NCI-H226 (cell line): ENCODE measurements around the gene LSS.
"Not testable (repeated sequence)": the region's sequence is repeated elsewhere in the genome, so short reads cannot be mapped to it uniquely, and the experiment has no call there.

ENCODE experiments used
- DNase-seq: peaks from one replicate; pipeline ENCODE4 v3.0.0-alpha.2; 2015

The LSS gene

GRCh38 chr21:46151261-46151988 is 77.1 kb downstream of the LSS start:
- DNase-seq, result no peak

- no peak for DNase-seq
These were observed 78.0 kb downstream of the LSS start for GRCh38 chr21:46150491-46151121.

DNA sequence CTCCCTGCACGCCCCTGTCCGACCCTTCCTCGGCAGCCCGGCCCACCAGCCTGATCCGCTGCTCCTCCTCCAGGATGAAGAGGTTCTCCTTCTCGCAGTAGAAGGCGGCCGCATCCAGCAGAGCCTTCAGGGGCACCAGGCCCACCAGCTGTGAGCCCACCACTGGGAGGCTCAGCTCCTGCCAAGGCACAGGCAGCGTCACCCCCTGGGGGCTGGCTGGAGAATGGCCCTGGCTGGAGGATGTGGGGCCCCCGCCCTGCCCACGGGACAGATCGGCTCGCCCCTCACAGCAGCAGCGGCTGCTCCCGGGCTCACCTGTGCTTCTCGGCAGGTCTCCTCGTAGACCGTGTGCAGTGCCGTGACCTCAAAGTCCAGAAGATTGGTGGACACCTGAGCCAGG is 78.5 kb downstream of the LSS start:
- DNase-seq, result no peak

DNA sequence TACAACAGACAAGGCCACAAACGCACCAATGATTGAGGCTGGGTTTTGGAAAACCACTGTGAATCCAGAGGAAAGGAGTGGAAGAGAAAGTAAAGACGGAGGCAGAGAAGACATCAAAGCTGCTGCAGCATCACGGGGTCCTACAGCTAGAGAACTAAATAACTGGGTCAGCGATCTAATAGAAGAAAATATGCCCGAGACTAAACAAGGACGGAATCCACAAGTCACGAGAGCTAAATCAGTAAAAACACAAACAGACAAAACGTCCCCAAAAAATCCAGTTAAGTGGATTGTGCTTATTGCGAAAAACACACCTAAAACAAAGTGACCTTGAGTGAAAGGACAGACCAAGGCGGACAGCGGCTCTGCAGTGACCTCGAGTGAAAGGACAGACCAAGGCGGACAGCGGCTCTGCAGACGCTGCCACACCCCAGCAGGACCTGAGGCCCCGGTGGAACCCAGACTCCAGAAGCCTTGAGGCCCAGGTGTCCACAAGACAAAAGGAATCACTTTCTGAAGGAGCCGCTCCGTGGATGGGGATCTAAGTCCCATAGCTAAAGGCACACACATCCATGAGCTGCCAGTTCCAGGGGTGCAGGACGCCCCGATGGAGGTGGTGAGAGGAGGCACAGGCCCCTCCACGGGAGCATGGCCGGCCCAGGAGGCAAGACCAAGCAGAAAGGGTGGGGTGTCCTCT is 79.2 kb downstream of the LSS start:
- DNase-seq, result no peak

GRCh38 chr21:46148106-46148505 is 80.5 kb downstream of the LSS start:
- DNase-seq, result no peak

- peak; percentile 34 for DNase-seq
These were observed 81.1 kb downstream of the LSS start for GRCh38 chr21:46147429-46147828.

DNA sequence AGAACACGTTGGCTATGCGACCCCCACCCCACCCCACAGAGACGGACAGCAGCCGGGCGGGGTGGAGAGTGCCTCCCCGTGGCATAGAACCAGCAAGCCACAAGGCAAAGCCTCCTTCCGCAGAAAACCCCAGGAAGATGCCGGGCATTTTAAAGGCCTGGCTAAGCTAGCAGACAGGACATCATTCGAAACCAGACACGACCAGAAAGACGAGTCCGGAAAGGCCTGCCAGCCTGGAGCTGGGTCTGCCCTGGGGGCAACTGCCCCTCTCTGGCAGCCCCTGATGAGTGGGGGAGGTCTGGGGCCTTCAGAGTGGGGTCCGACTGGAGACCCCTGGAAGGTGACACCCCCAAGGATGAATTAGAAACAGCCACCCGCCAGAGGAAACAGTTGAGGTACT is 81.7 kb downstream of the LSS start:
- no peak for DNase-seq

DNA sequence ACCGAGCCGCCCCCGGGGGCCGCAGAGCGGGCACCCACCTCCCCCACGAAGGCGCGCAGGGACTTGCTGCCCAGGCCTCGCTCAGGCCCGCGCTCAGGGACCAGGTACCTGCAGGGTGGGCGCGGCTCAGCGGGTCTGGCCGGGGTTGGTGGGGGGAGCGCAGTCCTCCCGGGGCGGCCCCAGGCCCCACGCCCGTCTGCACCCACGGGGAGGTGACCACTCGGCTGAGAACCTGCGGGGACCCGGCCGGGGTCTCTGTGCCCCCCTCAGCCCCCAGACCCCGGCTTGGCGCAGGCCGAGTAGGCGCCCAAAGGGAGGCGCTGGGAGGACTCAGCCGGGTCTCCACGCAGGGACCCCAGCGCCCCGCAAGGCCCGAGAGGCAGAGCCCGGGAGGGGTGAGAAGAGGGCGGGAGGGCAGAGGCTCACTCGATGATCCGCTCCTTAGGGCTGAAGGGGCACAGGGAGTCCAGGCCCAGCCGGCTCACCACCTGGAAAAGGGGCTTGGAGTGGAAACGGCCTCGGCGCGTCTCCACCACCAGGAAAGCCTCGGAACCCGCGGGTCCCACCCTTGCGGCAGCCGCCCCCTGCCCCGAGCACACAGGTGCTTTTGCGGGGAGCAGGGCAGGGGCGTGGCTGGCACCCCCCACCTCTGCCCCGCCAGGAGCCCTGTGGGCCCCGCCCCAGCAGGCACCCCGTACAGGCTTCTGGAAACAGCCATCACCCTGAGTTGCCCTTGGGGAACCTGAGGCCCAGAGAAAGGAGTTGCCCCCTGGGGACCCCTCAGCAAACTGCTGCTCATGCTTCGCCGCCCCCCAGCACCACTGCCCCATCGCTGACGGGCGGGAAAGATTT is 82.5 kb downstream of the LSS start:
- DNase-seq, result no peak

DNA sequence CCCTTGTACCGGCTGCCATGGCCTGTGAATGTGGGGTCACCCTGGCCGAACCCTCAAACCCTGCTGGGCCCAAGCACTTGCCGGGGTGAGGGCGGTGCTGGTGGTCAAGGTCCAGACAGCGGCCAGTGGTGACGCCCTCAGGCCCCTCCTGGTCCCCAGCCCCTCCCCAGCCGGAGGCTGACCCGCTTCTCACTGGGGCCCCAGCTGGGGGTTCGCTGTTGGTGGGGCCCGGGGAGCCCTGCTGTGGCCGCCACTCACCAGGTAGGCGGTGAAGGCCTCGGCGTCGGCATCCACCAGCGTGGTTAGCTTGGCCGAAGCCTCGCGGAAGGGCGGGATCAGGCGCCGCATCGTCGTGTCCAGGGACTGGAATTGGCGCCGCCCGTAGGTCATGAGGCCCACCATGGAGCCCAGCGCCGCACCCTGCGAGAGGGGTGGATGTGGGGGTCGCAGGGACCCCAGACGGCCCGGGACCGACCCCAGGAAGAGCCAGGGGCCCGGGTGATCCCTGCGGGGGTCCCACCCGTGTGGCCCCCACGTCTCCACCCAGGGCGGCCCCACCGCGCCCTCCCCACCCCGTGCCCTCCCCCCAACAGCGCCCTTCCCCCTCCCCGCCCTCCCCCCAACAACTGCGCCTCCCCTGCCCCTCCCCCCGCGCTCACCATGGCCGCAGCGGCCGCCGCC is 83.3 kb downstream of the LSS start:
- DNase-seq, result no peak

DNA sequence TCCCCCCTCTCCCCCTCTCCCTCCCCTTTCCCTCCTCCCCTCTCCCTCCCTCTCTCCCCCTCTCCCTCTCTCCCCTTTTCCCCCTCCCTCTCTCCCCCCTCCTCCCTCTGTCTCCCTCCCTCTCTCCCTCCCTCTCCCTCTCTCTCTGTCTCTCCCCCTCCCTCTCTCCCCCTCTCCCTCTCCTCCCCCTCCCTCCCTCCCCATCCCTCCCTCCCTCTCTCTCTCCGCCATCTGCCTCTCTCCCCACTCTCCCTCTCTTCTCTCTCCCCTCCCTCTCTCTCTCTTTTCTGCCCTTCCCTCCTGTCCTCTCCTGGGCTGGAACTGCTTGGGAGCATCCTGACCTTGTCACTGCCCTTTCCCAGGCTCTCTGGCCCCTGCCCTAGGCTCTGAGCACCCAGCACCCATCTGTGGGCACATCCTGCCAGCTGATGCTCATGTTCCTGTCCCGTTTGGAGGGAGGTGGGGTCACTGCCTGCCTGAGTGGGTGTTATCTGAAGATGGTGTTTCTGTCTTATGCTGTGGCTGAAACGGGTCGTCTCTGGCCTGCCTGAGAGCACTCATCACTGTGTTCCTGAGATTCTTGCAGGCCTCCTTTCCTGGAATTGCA is 84.0 kb downstream of the LSS start:
- DNase-seq, result no peak

- no peak for DNase-seq
These were observed 85.7 kb downstream of the LSS start for GRCh38 chr21:46142582-46143473.

DNA sequence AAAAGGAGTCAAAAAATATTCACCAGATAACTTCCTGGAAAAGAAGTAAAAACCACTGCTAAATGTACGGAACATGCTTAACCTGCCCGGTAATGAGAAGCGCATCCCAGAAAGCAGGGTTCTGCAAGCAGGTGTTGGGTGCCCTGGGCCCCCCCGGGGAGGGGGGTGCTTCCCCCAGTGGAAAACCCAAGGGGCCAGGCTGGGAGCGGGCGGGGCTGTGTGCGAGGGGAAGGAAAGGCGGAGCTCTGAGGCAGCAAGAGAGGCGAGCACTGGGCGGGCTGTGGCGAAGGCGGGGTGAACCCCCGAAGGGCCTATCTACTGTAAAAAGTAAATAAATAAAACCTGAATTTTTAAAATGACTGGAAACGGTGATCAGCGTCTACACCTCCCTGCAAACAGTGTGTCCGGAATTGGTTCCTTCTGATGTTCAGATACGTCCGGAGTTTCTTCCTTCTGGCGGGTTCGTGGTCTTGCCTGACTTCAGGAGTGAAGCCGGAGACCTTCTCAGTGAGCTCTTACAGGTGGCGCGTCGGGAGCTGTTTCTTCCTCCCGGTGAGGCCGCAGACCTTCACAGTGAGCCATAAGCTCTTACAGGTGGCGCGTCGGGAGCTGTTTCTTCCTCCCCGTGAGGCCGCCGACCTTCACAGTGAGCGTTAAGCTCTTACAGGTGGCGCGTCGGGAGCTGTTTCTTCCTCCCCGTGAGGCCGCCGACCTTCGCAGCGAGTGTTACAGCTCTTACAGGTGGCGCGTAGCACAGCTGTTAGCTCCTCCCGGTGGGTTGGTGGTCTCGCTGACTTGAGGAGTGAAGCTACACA is 86.6 kb downstream of the LSS start:
- DNase-seq, result no peak

- not testable (repeated sequence) for DNase-seq
These were observed 88.1 kb downstream of the LSS start for GRCh38 chr21:46140352-46141003.

- DNase-seq, result no peak
These were observed 88.9 kb downstream of the LSS start for GRCh38 chr21:46139686-46140085.

GRCh38 chr21:46138383-46138970 is 90.1 kb downstream of the LSS start:
- DNase-seq, result no peak
